Measurements from ENCODE around the gene PIM3.
"Not testable (repeated sequence)": the region's sequence is repeated elsewhere in the genome, so short reads cannot be mapped to it uniquely, and the experiment has no call there.

Gene PIM3

GRCh38 chr22:49943405-49943765 is 17.2 kb upstream of the PIM3 start:
- Histone ChIP-seq H3K9me3 (ENCODE audit: control insufficient read depth, low read length) (no peaks in the 10 kb centered on the region), H3K4me2 (ENCODE audit: low read length) (no peak overlapping the region)
- no peak for TF ChIP-seq CTCF (IDR thresholded peaks at IDR 0.05)

GRCh38 chr22:49943771-49944398 is 16.7 kb upstream of the PIM3 start:
- Histone ChIP-seq H2AFZ (no peak overlapping the region), H3K36me3 (ENCODE audit: control insufficient read depth, insufficient read depth, low read length) (no peaks in the 10 kb centered on the region), H3K4me2 (ENCODE audit: low read length) (no peak overlapping the region), H3K4me3 (ENCODE audit: low read depth, low read length) (no peak overlapping the region), H3K27me3 (ENCODE audit: control insufficient read depth, insufficient read depth, low read length) (no peaks in the 10 kb centered on the region), H3K79me2 (no peaks in the 10 kb centered on the region), H3K9ac (no peak overlapping the region), H3K4me1 (peaks cover 2% of the 10 kb centered on the region), H3K27ac (no peak overlapping the region), H3K9me3 (ENCODE audit: control insufficient read depth, low read length) (no peaks in the 10 kb centered on the region)
- TF ChIP-seq CTCF (IDR thresholded peaks at IDR 0.05): no peak

More at GRCh38 chr22:49943405-49943765, 17.2 kb upstream of the PIM3 start:
- H3K9ac ChIP-seq: no peak overlapping the region
- no peaks in the 10 kb centered on the region for H3K36me3 ChIP-seq (ENCODE audit: control insufficient read depth, insufficient read depth, low read length)
- no peak overlapping the region for H3K27ac ChIP-seq
- no peak overlapping the region for H2AFZ ChIP-seq
- no peaks in the 10 kb centered on the region for H3K27me3 ChIP-seq (ENCODE audit: control insufficient read depth, insufficient read depth, low read length)
- no peak overlapping the region for H3K4me3 ChIP-seq (ENCODE audit: low read depth, low read length)
- H3K79me2 ChIP-seq: no peaks in the 10 kb centered on the region
- H3K4me1 ChIP-seq: no peaks in the 10 kb centered on the region

GRCh38 chr22:49944399-49944891 is 16.1 kb upstream of the PIM3 start:
- Histone ChIP-seq H3K4me3 (ENCODE audit: low read depth, low read length) (no peak overlapping the region), H3K27ac (no peak overlapping the region), H2AFZ (no peak overlapping the region), H3K9me3 (ENCODE audit: control insufficient read depth, low read length) (no peaks in the 10 kb centered on the region), H3K27me3 (ENCODE audit: control insufficient read depth, insufficient read depth, low read length) (no peaks in the 10 kb centered on the region), H3K79me2 (no peaks in the 10 kb centered on the region), H3K9ac (no peak overlapping the region), H3K4me2 (ENCODE audit: low read length) (no peak overlapping the region), H3K36me3 (ENCODE audit: control insufficient read depth, insufficient read depth, low read length) (no peaks in the 10 kb centered on the region), H3K4me1 (peaks cover 5% of the 10 kb centered on the region)
- no peak for TF ChIP-seq CTCF (IDR thresholded peaks at IDR 0.05)

GRCh38 chr22:49945042-49945794 is 15.4 kb upstream of the PIM3 start:
- H3K79me2 ChIP-seq; H3K9ac ChIP-seq; H3K27me3 ChIP-seq (ENCODE audit: control insufficient read depth, insufficient read depth, low read length); H3K9me3 ChIP-seq (ENCODE audit: control insufficient read depth, low read length); H3K27ac ChIP-seq; H3K36me3 ChIP-seq (ENCODE audit: control insufficient read depth, insufficient read depth, low read length); H2AFZ ChIP-seq; H3K4me2 ChIP-seq (ENCODE audit: low read length); H3K4me1 ChIP-seq; H3K4me3 ChIP-seq (ENCODE audit: low read depth, low read length): not testable (repeated sequence)

GRCh38 chr22:49946612-49947295 is 13.8 kb upstream of the PIM3 start:
- H3K36me3 ChIP-seq (ENCODE audit: control insufficient read depth, insufficient read depth, low read length): no peaks in the 10 kb centered on the region
- H3K4me3 ChIP-seq (ENCODE audit: low read depth, low read length): no peak overlapping the region
- H2AFZ ChIP-seq: no peak overlapping the region
- TF ChIP-seq CTCF (IDR thresholded peaks at IDR 0.05): no peak
- no peaks in the 10 kb centered on the region for H3K79me2 ChIP-seq
- no peak overlapping the region for H3K27ac ChIP-seq
- H3K9me3 ChIP-seq (ENCODE audit: control insufficient read depth, low read length): no peaks in the 10 kb centered on the region
- peaks cover 8% of the 10 kb centered on the region for H3K4me1 ChIP-seq
- H3K4me2 ChIP-seq (ENCODE audit: low read length): no peak overlapping the region
- H3K9ac ChIP-seq: no peak overlapping the region
- H3K27me3 ChIP-seq (ENCODE audit: control insufficient read depth, insufficient read depth, low read length): no peaks in the 10 kb centered on the region

Data from parathyroid adenoma (tissue), 2 donors.